Measurements from ENCODE around the gene HIPK2. TPM values are rescaled to one million over a fixed set of nuclear protein-coding genes. Genes with fewer than 3 reads are reported as not detected.

Gene HIPK2
- total RNA-seq, 1 donor, result 12.7 TPM

DNA sequence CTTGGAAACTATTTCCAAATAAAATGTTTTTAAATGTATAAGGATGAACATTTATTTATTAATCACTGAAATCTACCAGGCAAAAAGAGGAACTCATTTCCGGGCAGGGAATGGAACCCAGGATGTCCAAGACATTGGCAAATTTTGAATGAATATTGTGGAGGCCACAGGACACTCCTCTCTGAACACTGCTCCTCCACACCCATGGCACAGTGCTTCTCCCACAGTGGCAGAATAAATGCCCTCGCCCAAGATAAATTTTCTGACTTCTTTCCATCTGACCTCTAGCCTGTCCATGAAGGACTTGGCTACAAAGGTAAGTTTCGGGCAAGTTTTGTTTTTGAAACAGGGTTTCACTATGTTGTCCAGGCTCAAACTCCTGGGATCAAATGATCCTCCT lies 39.0 kb downstream of the HIPK2 start:
- peaks cover 81% of the 10 kb centered on the region for H3K4me1 ChIP-seq (ENCODE audit: insufficient read depth, low read length)
- DNase-seq (ENCODE audit: insufficient read length, low spot score, missing footprints), result no peak
- H3K27ac ChIP-seq (ENCODE audit: low read depth, low read length), result peak overlapping the region; percentile 99
- no peaks in the 10 kb centered on the region for H3K27me3 ChIP-seq (ENCODE audit: insufficient read depth, low read length)
- H4K20me1 ChIP-seq (ENCODE audit: insufficient read depth, low read length), result peaks cover 12% of the 10 kb centered on the region
- peaks cover 89% of the 10 kb centered on the region for H3K79me2 ChIP-seq (ENCODE audit: insufficient read depth, low read length)
- TF ChIP-seq, protein P1, sequence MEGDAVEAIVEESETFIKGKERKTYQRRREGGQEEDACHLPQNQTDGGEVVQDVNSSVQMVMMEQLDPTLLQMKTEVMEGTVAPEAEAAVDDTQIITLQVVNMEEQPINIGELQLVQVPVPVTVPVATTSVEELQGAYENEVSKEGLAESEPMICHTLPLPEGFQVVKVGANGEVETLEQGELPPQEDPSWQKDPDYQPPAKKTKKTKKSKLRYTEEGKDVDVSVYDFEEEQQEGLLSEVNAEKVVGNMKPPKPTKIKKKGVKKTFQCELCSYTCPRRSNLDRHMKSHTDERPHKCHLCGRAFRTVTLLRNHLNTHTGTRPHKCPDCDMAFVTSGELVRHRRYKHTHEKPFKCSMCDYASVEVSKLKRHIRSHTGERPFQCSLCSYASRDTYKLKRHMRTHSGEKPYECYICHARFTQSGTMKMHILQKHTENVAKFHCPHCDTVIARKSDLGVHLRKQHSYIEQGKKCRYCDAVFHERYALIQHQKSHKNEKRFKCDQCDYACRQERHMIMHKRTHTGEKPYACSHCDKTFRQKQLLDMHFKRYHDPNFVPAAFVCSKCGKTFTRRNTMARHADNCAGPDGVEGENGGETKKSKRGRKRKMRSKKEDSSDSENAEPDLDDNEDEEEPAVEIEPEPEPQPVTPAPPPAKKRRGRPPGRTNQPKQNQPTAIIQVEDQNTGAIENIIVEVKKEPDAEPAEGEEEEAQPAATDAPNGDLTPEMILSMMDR (IDR thresholded peaks at IDR 0.05; ENCODE audit: extremely low read depth, low read depth, low read length), result no peak
- H3K36me3 ChIP-seq (ENCODE audit: insufficient read depth, low read length), result peaks cover 4% of the 10 kb centered on the region
- H3K4me2 ChIP-seq (ENCODE audit: insufficient read depth, low read length), result no peak overlapping the region
- H3K9me3 ChIP-seq (ENCODE audit: low read depth, low read length), result no peaks in the 10 kb centered on the region
- no peak overlapping the region for H2AFZ ChIP-seq (ENCODE audit: low read length)
- no peak overlapping the region for H3K4me3 ChIP-seq (ENCODE audit: insufficient read depth, low read length)

DNA sequence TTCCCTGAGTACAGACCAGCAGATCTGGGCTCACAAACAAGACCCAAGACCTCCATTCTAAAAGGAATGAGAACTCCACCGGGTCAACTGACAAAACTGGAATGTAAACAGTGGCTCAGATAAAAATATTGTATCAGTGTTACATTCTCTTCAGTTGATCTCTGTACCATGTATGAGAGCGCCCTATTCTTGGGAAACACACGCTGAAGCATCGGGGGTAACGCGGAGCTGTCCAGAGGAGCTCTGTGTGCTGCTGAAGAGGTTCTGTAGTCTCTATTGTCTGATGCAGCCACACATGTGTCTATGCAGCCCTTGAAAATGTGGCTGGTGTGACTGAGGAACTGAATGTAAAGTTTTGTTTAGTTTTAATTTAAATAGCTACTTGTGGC lies 39.7 kb downstream of the HIPK2 start:
- Histone ChIP-seq H3K4me3 (ENCODE audit: insufficient read depth, low read length) (no peak overlapping the region), H3K79me2 (ENCODE audit: insufficient read depth, low read length) (peaks cover 88% of the 10 kb centered on the region), H3K9me3 (ENCODE audit: low read depth, low read length) (no peaks in the 10 kb centered on the region), H3K27me3 (ENCODE audit: insufficient read depth, low read length) (no peaks in the 10 kb centered on the region), H2AFZ (ENCODE audit: low read length) (no peak overlapping the region), H3K27ac (ENCODE audit: low read depth, low read length) (peak overlapping the region; percentile 99), H3K4me2 (ENCODE audit: insufficient read depth, low read length) (peak overlapping the region; percentile 56), H4K20me1 (ENCODE audit: insufficient read depth, low read length) (peaks cover 12% of the 10 kb centered on the region), H3K4me1 (ENCODE audit: insufficient read depth, low read length) (peaks cover 78% of the 10 kb centered on the region), H3K36me3 (ENCODE audit: insufficient read depth, low read length) (peaks cover 4% of the 10 kb centered on the region)
- no peak for DNase-seq (ENCODE audit: insufficient read length, low spot score, missing footprints)
- TF ChIP-seq, protein P1 (IDR thresholded peaks at IDR 0.05; ENCODE audit: extremely low read depth, low read depth, low read length), result no peak

DNA sequence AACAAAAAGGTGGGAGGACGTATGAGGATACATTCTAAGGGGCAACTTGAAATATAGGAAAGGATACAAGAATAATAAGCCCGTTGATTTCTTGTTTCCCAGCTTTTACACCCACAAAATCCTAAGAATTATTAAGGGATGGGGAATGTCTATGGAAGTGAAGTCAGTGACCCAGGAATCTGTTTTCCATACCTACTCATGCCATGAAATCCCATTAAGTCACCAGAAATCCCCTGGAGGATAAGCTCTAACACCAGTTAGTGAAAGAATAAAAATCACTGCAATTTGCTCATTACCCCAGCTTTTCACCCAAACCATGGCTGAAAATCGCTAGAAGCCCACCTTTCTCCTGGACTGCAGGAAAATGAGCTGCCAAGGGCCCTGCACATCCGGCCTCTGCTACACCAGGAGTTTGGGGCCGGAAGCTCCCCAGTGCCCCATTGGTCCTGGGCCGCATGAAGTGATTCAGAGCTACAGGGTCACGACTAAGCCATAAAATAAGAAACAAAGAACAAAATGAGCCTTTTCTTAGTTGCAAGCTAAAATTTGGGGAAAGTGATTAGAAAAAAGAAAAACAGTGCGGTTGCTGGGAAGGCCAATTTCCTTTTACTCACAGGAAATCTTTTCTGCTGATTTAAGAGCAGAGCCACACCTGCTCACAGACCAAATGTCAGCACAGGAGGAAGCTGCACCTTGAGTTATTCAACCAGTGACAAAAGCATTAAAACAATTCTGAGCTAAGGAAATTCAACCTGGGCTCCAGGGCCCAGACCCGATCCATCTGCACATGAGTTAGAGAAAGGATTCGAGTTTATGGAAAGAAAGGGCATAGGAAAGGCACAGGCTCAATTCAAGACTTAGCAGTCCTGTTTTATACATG lies 40.3 kb downstream of the HIPK2 start:
- Histone ChIP-seq H3K9me3 (ENCODE audit: low read depth, low read length) (no peaks in the 10 kb centered on the region), H4K20me1 (ENCODE audit: insufficient read depth, low read length) (peaks cover 12% of the 10 kb centered on the region), H3K4me1 (ENCODE audit: insufficient read depth, low read length) (peaks cover 75% of the 10 kb centered on the region), H3K36me3 (ENCODE audit: insufficient read depth, low read length) (peaks cover 4% of the 10 kb centered on the region), H3K4me3 (ENCODE audit: insufficient read depth, low read length) (peak overlapping the region; percentile 7), H3K79me2 (ENCODE audit: insufficient read depth, low read length) (peaks cover 87% of the 10 kb centered on the region), H3K4me2 (ENCODE audit: insufficient read depth, low read length) (peak overlapping the region; percentile 56), H3K27me3 (ENCODE audit: insufficient read depth, low read length) (no peaks in the 10 kb centered on the region), H3K27ac (ENCODE audit: low read depth, low read length) (peak overlapping the region; percentile 99), H2AFZ (ENCODE audit: low read length) (no peak overlapping the region)
- DNase-seq (ENCODE audit: insufficient read length, low spot score, missing footprints), result no peak
- TF ChIP-seq, protein P1 (IDR thresholded peaks at IDR 0.05; ENCODE audit: extremely low read depth, low read depth, low read length), result no peak

DNA sequence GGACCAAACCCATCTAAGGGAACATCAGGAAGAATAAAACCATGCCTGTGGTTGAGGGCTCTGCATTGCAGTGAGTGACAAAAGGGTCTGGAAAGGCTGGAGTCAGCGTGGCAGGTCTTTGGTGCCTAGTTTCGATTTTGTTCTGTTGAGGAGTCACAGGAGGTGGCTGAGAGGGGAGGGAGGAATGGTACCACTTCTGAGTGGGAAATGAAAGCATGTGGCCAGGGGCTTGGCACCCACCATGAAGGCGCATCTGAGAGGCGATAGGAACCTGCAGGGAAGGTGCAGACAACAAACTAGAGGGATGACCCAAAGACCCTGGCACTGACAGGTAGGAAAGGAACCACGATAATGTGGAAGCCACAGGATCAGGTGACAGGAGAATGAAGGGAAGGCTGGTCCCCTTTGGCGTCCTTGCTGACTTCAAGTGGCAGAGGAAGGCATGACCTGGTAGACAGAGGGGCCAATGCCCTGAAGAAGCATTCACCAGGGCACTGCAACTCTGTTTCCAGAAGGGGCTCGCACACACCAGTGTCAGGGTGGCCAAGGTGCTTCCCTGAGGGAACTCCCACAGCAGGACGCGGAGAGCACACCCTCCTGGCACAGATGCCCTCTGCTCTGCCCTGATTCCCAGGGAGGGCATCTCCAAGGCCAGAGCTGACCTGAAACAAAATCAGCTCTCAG lies 41.7 kb downstream of the HIPK2 start:
- peak overlapping the region; percentile 99 for H3K27ac ChIP-seq (ENCODE audit: low read depth, low read length)
- peaks cover 75% of the 10 kb centered on the region for H3K4me1 ChIP-seq (ENCODE audit: insufficient read depth, low read length)
- peaks cover 4% of the 10 kb centered on the region for H3K36me3 ChIP-seq (ENCODE audit: insufficient read depth, low read length)
- TF ChIP-seq, protein P1 (IDR thresholded peaks at IDR 0.05; ENCODE audit: extremely low read depth, low read depth, low read length), result no peak
- H3K27me3 ChIP-seq (ENCODE audit: insufficient read depth, low read length), result no peaks in the 10 kb centered on the region
- peaks cover 85% of the 10 kb centered on the region for H3K79me2 ChIP-seq (ENCODE audit: insufficient read depth, low read length)
- H3K4me2 ChIP-seq (ENCODE audit: insufficient read depth, low read length), result no peak overlapping the region
- H3K4me3 ChIP-seq (ENCODE audit: insufficient read depth, low read length), result no peak overlapping the region
- no peaks in the 10 kb centered on the region for H3K9me3 ChIP-seq (ENCODE audit: low read depth, low read length)
- no peak for DNase-seq (ENCODE audit: insufficient read length, low spot score, missing footprints)
- H2AFZ ChIP-seq (ENCODE audit: low read length), result no peak overlapping the region
- peaks cover 8% of the 10 kb centered on the region for H4K20me1 ChIP-seq (ENCODE audit: insufficient read depth, low read length)
